ENCODE data around the gene GHITM. TPM values are rescaled to one million over a fixed set of nuclear protein-coding genes. Genes with fewer than 3 reads are reported as not detected.

Gene GHITM
- total RNA-seq, 1 donor from 2014 or later: 109 TPM

DNA sequence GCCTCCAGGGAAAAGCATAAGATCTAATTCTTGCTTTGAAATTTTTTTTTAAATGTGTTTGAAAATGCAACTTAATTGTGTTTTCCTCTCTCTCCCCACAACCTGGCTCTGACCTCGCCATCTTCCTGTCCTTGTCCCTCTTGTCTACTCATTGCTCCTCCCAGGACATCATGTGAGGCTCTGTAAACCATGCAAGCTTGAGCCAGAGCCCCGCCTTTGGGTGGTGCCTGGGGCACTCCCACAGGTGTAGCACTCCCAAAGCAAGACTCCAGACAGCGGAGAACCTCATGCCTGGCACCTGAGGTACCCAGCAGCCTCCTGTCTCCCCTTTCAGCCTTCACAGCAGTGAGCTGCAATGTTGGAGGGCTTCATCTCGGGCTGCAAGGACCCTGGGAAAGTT is 45.2 kb downstream of the GHITM start:
- TF ChIP-seq CTCF (IDR thresholded peaks at IDR 0.05): no peak
- Histone ChIP-seq H3K4me1 (no peaks in the 10 kb centered on the region), H3K27me3 (ENCODE audit: low read depth) (peaks cover 7% of the 10 kb centered on the region), H3K9me3 (no peaks in the 10 kb centered on the region), H3K36me3 (no peaks in the 10 kb centered on the region), H3K4me3 (no peak overlapping the region), H3K27ac (no peak overlapping the region)
- ATAC-seq (no peak), DNase-seq (no peak)
- intact Hi-C loops (cut with DNase I): no loop called here

DNA sequence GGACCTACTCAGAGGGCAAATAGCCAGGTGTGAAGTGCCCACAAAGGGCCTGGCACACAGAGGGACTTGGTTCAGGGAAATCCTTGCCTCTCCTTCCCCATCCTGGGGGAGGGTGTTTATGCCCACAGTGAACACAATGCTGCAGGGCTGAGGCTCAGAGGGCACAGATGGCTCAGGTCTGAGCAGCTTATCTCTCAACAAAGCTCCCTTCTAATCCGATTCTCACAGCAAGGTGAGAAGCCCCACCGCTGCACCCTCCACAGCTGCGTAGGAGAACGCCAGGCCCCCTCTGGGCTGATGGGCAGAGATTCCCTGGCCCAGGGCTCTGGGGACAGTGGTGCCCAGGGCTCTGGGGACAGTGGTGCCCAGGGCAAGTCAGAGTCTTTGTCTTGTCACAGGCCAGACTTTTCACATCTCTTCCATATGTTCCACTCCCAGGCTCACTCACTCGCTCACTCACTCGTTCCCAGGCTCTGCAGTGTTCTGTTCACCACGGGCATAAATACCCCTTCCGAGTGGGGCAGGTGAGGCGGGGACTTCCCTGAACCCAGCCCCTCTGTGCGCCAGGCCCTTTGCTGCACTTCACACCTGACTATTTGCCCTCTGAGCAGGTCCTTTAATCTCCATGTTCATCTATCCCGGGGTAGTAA is 46.3 kb downstream of the GHITM start:
- no peak for ATAC-seq
- Histone ChIP-seq H3K36me3 (no peaks in the 10 kb centered on the region), H3K27ac (no peak overlapping the region), H3K9me3 (no peaks in the 10 kb centered on the region), H3K4me3 (no peak overlapping the region), H3K4me1 (no peaks in the 10 kb centered on the region), H3K27me3 (ENCODE audit: low read depth) (peaks cover 11% of the 10 kb centered on the region)
- intact Hi-C loops (cut with DNase I): no loop called here
- TF ChIP-seq CTCF (IDR thresholded peaks at IDR 0.05): no peak
- DNase-seq: no peak

- peaks cover 24% of the 10 kb centered on the region for H3K27me3 ChIP-seq (ENCODE audit: low read depth)
- intact Hi-C loops (cut with DNase I): no loop called here
Measured at GRCh38 chr10:84188815-84189214, 49.5 kb downstream of the GHITM start.

GRCh38 chr10:84190621-84191020 is 51.3 kb downstream of the GHITM start:
- no peaks in the 10 kb centered on the region for H3K36me3 ChIP-seq
- ATAC-seq (no peak), DNase-seq (no peak)
- H3K4me3 ChIP-seq: no peak overlapping the region
- H3K27me3 ChIP-seq (ENCODE audit: low read depth): peaks cover 38% of the 10 kb centered on the region
- intact Hi-C loops (cut with DNase I): no loop called here
- peaks cover 13% of the 10 kb centered on the region for H3K4me1 ChIP-seq
- no peak overlapping the region for H3K27ac ChIP-seq
- no peaks in the 10 kb centered on the region for H3K9me3 ChIP-seq
- TF ChIP-seq CTCF (IDR thresholded peaks at IDR 0.05): no peak

More at GRCh38 chr10:84188815-84189214, 49.5 kb downstream of the GHITM start:
- no peaks in the 10 kb centered on the region for H3K36me3 ChIP-seq
- no peak overlapping the region for H3K27ac ChIP-seq
- no peaks in the 10 kb centered on the region for H3K9me3 ChIP-seq
- no peaks in the 10 kb centered on the region for H3K4me1 ChIP-seq
- ATAC-seq (no peak), DNase-seq (no peak)
- H3K4me3 ChIP-seq: no peak overlapping the region
- TF ChIP-seq CTCF (IDR thresholded peaks at IDR 0.05): no peak

- peaks cover 13% of the 10 kb centered on the region for H3K4me1 ChIP-seq
- H3K4me3 ChIP-seq: no peak overlapping the region
- no peaks in the 10 kb centered on the region for H3K9me3 ChIP-seq
- DNase-seq: no peak
- H3K36me3 ChIP-seq: no peaks in the 10 kb centered on the region
- ATAC-seq: no peak
- intact Hi-C loops (cut with DNase I): no loop called here
- no peak for TF ChIP-seq CTCF (IDR thresholded peaks at IDR 0.05)
- H3K27me3 ChIP-seq (ENCODE audit: low read depth): peaks cover 40% of the 10 kb centered on the region
- no peak overlapping the region for H3K27ac ChIP-seq
Measured at GRCh38 chr10:84191106-84191505, 51.8 kb downstream of the GHITM start.

All from lower lobe of right lung (tissue), 2 donors.